ENCODE results near the gene FEN1.
A peak's percentile ranks its signal among the peaks of the same experiment; 100 is the strongest.

FEN1 gene

DNA sequence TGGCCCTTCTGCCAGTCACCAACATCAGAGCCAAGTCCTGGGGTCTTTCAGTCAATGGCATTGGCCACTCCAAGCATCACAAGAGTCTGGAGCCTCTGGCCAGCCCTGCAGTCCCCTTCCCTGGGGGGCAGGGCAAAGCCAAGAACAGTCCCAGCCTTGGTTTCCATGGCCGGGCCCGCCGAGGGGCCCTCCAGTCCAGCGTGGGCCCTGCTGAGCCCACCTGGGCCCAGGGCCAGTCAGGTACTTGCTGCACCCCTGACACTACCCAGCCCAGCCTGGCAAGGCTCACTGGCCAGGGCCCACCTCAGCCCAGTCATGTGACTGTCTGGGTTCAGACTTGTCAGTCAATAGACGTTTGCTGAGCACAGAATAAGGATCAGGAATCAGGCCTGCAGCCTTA lies 11.1 kb upstream of the FEN1 start:
- no peaks in the 10 kb centered on the region for H3K9me3 ChIP-seq (ENCODE audit: control insufficient read depth in 5 of 5, low read length in 5 of 5)
- peaks cover 0 to 38% (median 24%) of the 10 kb centered on the region in 5 donors for H3K36me3 ChIP-seq (ENCODE audit: control insufficient read depth in 5 of 5, insufficient read depth in 5 of 5, low read length in 5 of 5)
- no peak overlapping the region for H3K4me3 ChIP-seq (ENCODE audit: low read depth in 1 of 5, low read length in 5 of 5)
- H3K9ac ChIP-seq (ENCODE audit: low read length in 5 of 5) = no peak overlapping the region
- peaks cover 0 to 8% (median 0%) of the 10 kb centered on the region in 5 donors for H3K27me3 ChIP-seq (ENCODE audit: control insufficient read depth in 5 of 5, insufficient read depth in 4 of 5, low read length in 5 of 5)
- H3K4me1 ChIP-seq (ENCODE audit: control insufficient read depth in 5 of 5, insufficient read depth in 5 of 5, low read length in 5 of 5) = peaks cover 0 to 12% (median 10%) of the 10 kb centered on the region in 5 donors
- H3K27ac ChIP-seq (ENCODE audit: low read depth, low read length) = no peak overlapping the region

DNA sequence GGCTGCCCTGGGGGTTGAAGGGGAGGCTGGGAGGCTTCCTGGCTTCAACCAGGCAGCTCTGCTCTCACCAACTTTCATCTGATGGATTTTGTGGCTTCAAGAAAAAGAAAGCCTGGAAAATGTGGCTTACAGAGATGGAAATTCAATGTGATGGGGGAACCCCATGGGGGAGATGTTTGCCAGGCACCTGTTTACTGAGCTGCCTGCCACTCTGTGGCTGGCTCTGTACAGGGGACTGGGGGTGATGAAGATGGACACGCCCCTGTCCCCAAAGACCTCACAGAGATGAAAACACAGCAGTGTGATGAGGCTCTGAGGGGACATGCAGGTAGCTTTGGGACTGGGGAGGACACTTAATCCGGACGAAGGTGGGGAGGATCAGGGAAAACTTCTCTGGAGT lies 10.4 kb upstream of the FEN1 start:
- no peak overlapping the region for H3K27ac ChIP-seq (ENCODE audit: low read depth, low read length)

DNA sequence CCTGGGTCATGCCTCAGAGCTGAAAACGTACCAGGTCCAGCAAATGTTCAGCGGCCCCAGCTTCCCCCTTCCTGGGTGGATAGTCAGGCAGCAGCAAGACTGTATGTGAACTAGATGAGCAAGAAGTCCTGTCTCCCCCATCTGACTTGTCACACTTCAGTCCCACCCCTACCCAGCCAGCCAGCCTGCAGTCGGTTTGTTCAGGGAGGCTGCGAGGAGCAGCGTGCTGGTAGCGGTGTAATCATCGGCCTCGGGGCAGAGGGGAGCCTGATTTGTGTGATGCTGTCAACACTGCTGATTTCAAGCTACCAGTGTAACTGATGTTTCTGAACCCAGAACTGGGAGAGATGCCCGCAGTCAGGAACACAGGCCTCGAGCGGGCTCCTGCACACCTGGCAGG lies 9.9 kb upstream of the FEN1 start:
- Histone ChIP-seq H3K9me3 (ENCODE audit: control insufficient read depth in 5 of 5, low read length in 5 of 5) (no peaks in the 10 kb centered on the region), H3K27ac (ENCODE audit: low read depth, low read length) (no peak overlapping the region), H3K27me3 (ENCODE audit: control insufficient read depth in 5 of 5, insufficient read depth in 4 of 5, low read length in 5 of 5) (peaks cover 0 to 3% (median 0%) of the 10 kb centered on the region in 5 donors), H3K9ac (ENCODE audit: low read length in 5 of 5) (no peak overlapping the region), H3K4me3 (ENCODE audit: low read depth in 1 of 5, low read length in 5 of 5) (no peak overlapping the region), H3K36me3 (ENCODE audit: control insufficient read depth in 5 of 5, insufficient read depth in 5 of 5, low read length in 5 of 5) (peaks cover 0 to 51% (median 36%) of the 10 kb centered on the region in 5 donors), H3K4me1 (ENCODE audit: control insufficient read depth in 5 of 5, insufficient read depth in 5 of 5, low read length in 5 of 5) (peaks cover 0 to under 1% (median under 1%) of the 10 kb centered on the region in 5 donors)

More for the DNA sequence above, 10.4 kb upstream of the FEN1 start:
- H3K27me3 ChIP-seq (ENCODE audit: control insufficient read depth in 5 of 5, insufficient read depth in 4 of 5, low read length in 5 of 5) = peaks cover 0 to 3% (median 0%) of the 10 kb centered on the region in 5 donors
- no peak overlapping the region for H3K4me3 ChIP-seq (ENCODE audit: low read depth in 1 of 5, low read length in 5 of 5)
- peaks cover 0 to 46% (median 31%) of the 10 kb centered on the region in 5 donors for H3K36me3 ChIP-seq (ENCODE audit: control insufficient read depth in 5 of 5, insufficient read depth in 5 of 5, low read length in 5 of 5)
- H3K9ac ChIP-seq (ENCODE audit: low read length in 5 of 5) = no peak overlapping the region
- H3K4me1 ChIP-seq (ENCODE audit: control insufficient read depth in 5 of 5, insufficient read depth in 5 of 5, low read length in 5 of 5) = peaks cover 0 to 5% (median 5%) of the 10 kb centered on the region in 5 donors
- H3K9me3 ChIP-seq (ENCODE audit: control insufficient read depth in 5 of 5, low read length in 5 of 5) = no peaks in the 10 kb centered on the region

DNA sequence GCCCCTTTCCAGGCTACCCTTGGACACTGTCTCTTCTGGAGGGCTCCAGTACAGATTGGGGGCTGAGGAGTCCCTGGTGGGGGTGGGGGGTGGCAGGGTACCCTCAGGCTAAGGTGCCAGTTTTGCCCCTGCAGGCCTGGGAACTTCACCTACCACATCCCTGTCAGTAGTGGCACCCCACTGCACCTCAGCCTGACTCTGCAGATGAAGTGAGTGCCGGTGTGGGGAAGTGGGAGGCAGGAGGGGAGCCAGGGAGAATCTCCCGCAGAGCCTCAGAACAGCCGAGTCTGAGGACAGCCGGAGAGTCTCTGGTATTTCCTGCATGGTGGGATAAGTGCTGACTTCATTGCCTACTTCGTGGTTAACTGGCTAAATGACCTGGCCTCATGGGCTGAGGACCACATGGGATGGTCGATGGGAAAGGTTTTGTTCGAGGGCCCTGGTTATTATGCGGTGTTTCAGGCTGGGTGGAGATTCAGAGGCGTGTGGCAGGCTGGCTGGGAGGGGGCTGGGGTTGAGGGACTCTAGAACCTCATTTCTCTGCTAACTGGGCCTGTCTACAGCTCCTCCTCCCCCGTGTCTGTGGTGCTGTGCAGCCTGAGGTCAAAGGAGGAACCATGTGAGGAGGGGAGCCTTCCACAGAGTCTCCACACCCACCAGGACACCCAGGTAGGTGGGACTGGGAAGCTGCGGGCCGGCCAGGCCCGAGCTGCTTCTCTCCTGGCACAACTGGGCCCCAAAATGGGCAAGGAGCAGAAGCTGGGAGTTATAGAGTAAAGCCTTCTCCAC lies 8.8 kb upstream of the FEN1 start:
- H3K4me3 ChIP-seq (ENCODE audit: low read depth in 1 of 5, low read length in 5 of 5) = no peak overlapping the region
- no peak overlapping the region for H3K9ac ChIP-seq (ENCODE audit: low read length in 5 of 5)
- H3K9me3 ChIP-seq (ENCODE audit: control insufficient read depth in 5 of 5, low read length in 5 of 5) = no peaks in the 10 kb centered on the region
- peaks cover 0 to 3% (median 0%) of the 10 kb centered on the region in 5 donors for H3K27me3 ChIP-seq (ENCODE audit: control insufficient read depth in 5 of 5, insufficient read depth in 4 of 5, low read length in 5 of 5)
- no peak overlapping the region for H3K27ac ChIP-seq (ENCODE audit: low read depth, low read length)
- no peaks in the 10 kb centered on the region for H3K4me1 ChIP-seq (ENCODE audit: control insufficient read depth in 5 of 5, insufficient read depth in 5 of 5, low read length in 5 of 5)
- H3K36me3 ChIP-seq (ENCODE audit: control insufficient read depth in 5 of 5, insufficient read depth in 5 of 5, low read length in 5 of 5) = peaks cover 0 to 61% (median 45%) of the 10 kb centered on the region in 5 donors

DNA sequence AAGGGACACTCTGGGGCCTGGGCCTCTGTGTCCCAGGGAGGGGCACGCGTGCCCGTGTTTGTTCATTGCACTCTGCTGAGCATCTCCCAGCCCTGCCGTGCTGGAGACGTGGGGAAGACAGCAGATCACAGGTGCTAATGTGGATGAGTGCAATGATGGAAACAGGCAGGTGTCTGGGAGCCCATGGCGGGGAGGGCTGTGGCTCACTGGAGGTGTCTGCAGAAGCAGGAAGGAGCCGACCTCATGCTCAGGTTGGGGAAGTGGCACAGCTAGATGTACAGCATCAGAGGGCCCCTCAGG lies 8.3 kb upstream of the FEN1 start:
- Histone ChIP-seq H3K36me3 (ENCODE audit: control insufficient read depth in 5 of 5, insufficient read depth in 5 of 5, low read length in 5 of 5) (peaks cover 0 to 67% (median 51%) of the 10 kb centered on the region in 5 donors), H3K9me3 (ENCODE audit: control insufficient read depth in 5 of 5, low read length in 5 of 5) (no peaks in the 10 kb centered on the region), H3K27me3 (ENCODE audit: control insufficient read depth in 5 of 5, insufficient read depth in 4 of 5, low read length in 5 of 5) (peaks cover 0 to 3% (median 0%) of the 10 kb centered on the region in 5 donors), H3K27ac (ENCODE audit: low read depth, low read length) (no peak overlapping the region), H3K9ac (ENCODE audit: low read length in 5 of 5) (no peak overlapping the region), H3K4me1 (ENCODE audit: control insufficient read depth in 5 of 5, insufficient read depth in 5 of 5, low read length in 5 of 5) (no peaks in the 10 kb centered on the region), H3K4me3 (ENCODE audit: low read depth in 1 of 5, low read length in 5 of 5) (no peak overlapping the region)

DNA sequence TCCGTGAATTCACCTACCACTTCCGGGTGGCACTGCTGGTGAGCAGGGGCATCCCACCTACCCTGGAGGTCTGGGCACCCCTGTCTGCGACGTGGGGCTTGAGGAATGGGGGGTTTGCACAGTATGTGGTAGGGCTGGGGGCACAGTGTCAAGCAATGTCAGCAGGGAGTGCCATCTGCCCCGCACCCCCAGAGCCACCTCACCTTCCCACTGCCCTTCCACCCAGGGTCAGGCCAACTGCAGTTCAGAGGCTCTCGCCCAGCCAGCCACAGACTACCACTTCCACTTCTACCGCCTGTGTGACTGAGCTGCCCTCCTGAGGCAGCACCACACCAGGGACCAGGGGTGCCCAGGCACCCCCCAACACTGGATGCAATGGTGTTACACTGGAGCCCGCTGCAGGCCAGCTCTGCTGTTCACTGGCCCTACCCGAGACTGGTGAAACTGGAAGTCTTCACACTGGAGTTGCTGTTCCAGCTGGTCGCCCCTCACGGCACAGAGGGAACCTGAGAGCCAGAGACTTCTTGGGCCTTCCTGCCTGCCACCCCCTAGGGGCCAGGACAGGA lies 6.8 kb upstream of the FEN1 start:
- H3K27me3 ChIP-seq (ENCODE audit: control insufficient read depth in 5 of 5, insufficient read depth in 4 of 5, low read length in 5 of 5) = no peaks in the 10 kb centered on the region
- no peak overlapping the region for H3K9ac ChIP-seq (ENCODE audit: low read length in 5 of 5)
- H3K9me3 ChIP-seq (ENCODE audit: control insufficient read depth in 5 of 5, low read length in 5 of 5) = no peaks in the 10 kb centered on the region
- peaks cover 0 to under 1% (median 0%) of the 10 kb centered on the region in 5 donors for H3K4me1 ChIP-seq (ENCODE audit: control insufficient read depth in 5 of 5, insufficient read depth in 5 of 5, low read length in 5 of 5)
- H3K36me3 ChIP-seq (ENCODE audit: control insufficient read depth in 5 of 5, insufficient read depth in 5 of 5, low read length in 5 of 5) = peaks cover 0 to 77% (median 61%) of the 10 kb centered on the region in 5 donors
- no peak overlapping the region for H3K27ac ChIP-seq (ENCODE audit: low read depth, low read length)
- H3K4me3 ChIP-seq (ENCODE audit: low read depth in 1 of 5, low read length in 5 of 5) = no peak overlapping the region

DNA sequence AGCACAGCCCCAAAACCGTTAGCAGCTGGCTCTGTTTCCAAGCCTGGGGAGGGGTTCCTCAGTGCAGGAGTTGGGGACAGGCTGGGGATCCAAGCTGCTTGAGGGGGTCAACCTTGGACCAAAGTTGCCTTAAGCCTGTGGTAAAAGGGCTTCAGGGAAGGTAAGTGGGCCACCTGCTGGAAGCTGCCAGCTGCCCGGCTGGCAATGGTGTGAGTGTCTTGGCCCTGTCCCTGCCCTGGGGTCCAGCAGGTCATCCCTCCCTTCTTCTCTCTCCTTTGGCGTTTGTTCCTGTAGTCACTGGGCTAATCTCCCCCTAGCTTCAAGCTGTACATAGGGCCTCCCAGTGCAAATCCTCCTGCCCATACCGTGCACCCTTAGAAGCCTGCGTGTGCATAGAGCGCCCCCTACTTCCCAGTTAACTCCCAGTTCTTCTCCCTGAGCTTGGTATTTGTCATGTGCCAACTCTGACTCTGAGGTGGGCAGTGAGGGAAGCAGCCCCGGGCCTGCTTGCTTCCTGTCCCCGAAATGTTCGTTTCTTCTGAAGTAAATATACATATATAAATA lies 4.7 kb upstream of the FEN1 start:
- H3K27me3 ChIP-seq (ENCODE audit: control insufficient read depth in 5 of 5, insufficient read depth in 4 of 5, low read length in 5 of 5) = no peaks in the 10 kb centered on the region
- peaks cover 0 to 17% (median 12%) of the 10 kb centered on the region in 5 donors for H3K4me1 ChIP-seq (ENCODE audit: control insufficient read depth in 5 of 5, insufficient read depth in 5 of 5, low read length in 5 of 5)
- no peaks in the 10 kb centered on the region for H3K9me3 ChIP-seq (ENCODE audit: control insufficient read depth in 5 of 5, low read length in 5 of 5)
- H3K4me3 ChIP-seq (ENCODE audit: low read depth in 1 of 5, low read length in 5 of 5) = no peak overlapping the region
- no peak overlapping the region for H3K27ac ChIP-seq (ENCODE audit: low read depth, low read length)
- peaks cover 0 to 72% (median 61%) of the 10 kb centered on the region in 5 donors for H3K36me3 ChIP-seq (ENCODE audit: control insufficient read depth in 5 of 5, insufficient read depth in 5 of 5, low read length in 5 of 5)
- no peak overlapping the region for H3K9ac ChIP-seq (ENCODE audit: low read length in 5 of 5)

DNA sequence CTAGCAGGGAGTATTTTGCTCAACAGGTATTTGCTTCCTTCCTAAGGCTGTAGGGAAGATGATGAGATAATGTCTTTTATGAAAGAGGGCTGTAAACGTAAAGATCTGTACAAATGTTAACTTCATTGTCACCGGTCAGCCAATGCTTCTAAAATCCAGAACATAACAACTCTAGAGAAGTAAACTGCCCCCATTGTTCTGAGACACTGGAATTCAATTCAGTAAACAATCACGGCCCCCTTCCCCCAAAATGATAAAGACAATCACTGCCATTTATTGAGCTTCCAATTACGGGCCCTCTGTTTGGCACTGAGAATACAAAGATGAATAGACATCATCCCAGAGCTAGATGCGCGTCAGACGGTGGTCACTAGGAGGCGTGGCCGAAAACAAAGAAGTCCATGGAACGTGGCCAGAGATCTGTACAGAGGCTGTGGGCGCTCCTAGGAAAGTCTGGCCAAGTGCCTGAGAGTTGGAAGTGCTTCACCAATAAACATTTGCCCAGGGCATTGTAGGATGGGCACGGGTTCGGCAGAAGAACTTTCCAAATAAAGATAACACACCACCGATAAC lies 888 bp upstream of the FEN1 start:
- peaks cover 0 to 49% (median 41%) of the 10 kb centered on the region in 5 donors for H3K36me3 ChIP-seq (ENCODE audit: control insufficient read depth in 5 of 5, insufficient read depth in 5 of 5, low read length in 5 of 5)
- H3K9me3 ChIP-seq (ENCODE audit: control insufficient read depth in 5 of 5, low read length in 5 of 5) = no peaks in the 10 kb centered on the region
- no peaks in the 10 kb centered on the region for H3K27me3 ChIP-seq (ENCODE audit: control insufficient read depth in 5 of 5, insufficient read depth in 4 of 5, low read length in 5 of 5)
- H3K4me1 ChIP-seq (ENCODE audit: control insufficient read depth in 5 of 5, insufficient read depth in 5 of 5, low read length in 5 of 5) = peaks cover 0 to 25% (median 19%) of the 10 kb centered on the region in 5 donors
- peak overlapping the region; percentile 81 to 96 (median 90) for H3K4me3 ChIP-seq (ENCODE audit: low read depth in 1 of 5, low read length in 5 of 5)
- peak overlapping the region; percentile 93 for H3K27ac ChIP-seq (ENCODE audit: low read depth, low read length)
- H3K9ac ChIP-seq (ENCODE audit: low read length in 5 of 5) = peak overlapping the region; percentile 81 to 99 (median 92)

DNA sequence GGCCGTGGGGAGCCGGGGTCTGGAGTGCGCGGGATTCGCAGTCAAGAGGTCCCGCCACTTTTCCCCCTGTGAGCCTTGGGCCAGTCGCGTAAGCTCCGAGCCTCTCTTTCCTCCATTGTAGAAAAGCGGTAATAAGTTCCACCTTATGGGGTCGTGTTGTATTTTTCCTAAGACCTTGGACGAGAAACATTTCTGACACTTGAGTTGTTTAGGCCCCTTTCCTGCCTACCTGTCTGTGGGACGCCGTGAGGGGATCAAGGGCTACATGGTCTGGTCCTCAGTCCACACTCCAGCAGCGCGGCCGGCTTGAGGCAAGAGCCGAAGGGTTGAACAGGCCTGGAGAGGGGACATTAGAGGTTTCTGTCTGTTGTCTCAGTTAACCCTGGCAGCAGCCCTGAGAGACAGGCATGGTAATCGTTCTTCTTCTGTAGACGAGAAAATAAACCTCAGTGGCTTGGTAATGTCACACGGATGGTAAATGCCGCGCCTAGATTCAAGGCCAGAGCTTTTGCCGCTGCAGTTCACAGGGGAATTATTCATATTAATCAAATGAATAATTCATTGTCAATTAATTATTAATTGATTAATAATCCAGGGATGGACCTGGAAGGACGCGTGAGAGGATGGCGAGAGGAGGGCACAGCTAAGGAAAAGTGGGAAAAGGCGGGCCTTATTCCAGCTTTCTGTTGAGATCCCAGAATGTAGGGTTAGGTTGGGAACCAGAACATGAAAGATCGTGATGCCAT lies 545 bp downstream of the FEN1 start:
- Histone ChIP-seq H3K4me1 (ENCODE audit: control insufficient read depth in 5 of 5, insufficient read depth in 5 of 5, low read length in 5 of 5) (peaks cover 0 to 30% (median 19%) of the 10 kb centered on the region in 5 donors), H3K36me3 (ENCODE audit: control insufficient read depth in 5 of 5, insufficient read depth in 5 of 5, low read length in 5 of 5) (peaks cover 0 to 34% (median 27%) of the 10 kb centered on the region in 5 donors), H3K9me3 (ENCODE audit: control insufficient read depth in 5 of 5, low read length in 5 of 5) (no peaks in the 10 kb centered on the region), H3K9ac (ENCODE audit: low read length in 5 of 5) (peak overlapping the region in 4 of 5 donors; percentile 81 to 99 (median 92)), H3K4me3 (ENCODE audit: low read depth in 1 of 5, low read length in 5 of 5) (peak overlapping the region; percentile 81 to 96 (median 89)), H3K27ac (ENCODE audit: low read depth, low read length) (peak overlapping the region; percentile 93), H3K27me3 (ENCODE audit: control insufficient read depth in 5 of 5, insufficient read depth in 4 of 5, low read length in 5 of 5) (no peaks in the 10 kb centered on the region)

Measured in subcutaneous abdominal adipose tissue (tissue), 5 donors.